ENCODE measurements around the gene TMEM234. TPM values are rescaled to one million over a fixed set of nuclear protein-coding genes. Genes with fewer than 3 reads are reported as not detected.

The TMEM234 gene
- total RNA-seq, 1 experiment from 2014 or later, result 22.2 TPM

DNA sequence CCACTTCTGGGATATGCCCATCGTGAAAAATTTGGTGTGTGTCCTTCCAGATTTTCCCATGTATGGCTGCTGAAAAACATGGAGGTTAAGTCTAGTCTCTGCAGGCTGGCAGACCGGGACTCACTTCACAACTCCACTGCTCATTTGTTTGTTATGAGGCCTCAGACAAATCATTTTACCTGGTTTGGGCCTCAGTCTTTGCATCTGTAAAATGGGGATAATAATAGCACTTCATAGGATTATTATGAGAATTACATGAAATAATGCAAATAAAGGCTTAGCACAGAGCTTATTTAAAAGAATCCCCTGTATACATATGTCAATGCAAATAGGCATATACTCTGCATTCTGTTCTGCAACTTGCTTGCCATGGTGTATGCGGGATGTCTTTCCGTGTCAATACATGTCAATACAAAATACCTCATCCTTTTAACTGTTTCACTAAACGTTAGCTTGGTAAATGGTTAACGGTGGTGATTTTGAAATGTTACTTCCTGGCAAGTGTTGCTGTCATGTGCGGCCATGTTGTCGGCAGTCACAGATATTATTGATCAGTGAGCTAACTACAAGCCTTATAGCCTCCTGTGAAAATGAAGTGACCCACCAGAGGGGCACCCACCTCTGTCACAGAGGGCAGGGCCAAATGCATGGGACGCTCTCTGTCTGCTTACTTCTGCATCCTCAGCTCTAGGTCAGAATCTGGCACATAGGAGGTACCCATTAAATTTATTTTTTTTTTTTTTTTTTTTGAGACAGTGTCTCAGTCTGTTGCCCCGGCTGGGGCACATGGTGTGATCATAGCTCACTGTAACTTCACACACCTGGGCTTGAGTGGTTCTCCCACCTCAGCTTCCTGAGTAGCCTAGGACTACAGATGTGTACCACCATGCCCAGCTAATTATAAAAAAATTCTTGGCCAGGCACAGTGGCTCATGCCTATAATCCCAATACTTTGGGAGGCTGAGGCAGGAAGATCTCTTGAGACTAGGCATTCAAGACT is 33.2 kb upstream of the TMEM234 start:
- intact Hi-C loops (cut with micrococcal nuclease), result no loop called here
- DNase-seq (ENCODE audit: unreplicated experiment), result no peak
- no peaks in the 10 kb centered on the region for H3K9me3 Mint-ChIP-seq (ENCODE audit: unreplicated experiment)
- ChIA-PET CTCF (interaction anchor here (0.6 to 1.0 kb wide), 3 partner anchors 17 to 48 kb away, joined by 3 to 4 read pairs (median 3); partner anchors contain the start of gene HDAC1), POLR2A (interaction anchor here (0.7 kb wide), 1 partner anchor 76 kb away, joined by 4 read pairs; no protein-coding TSS in a partner anchor)
- H3K27me3 Mint-ChIP-seq (ENCODE audit: insufficient read depth, unreplicated experiment), result no peaks in the 10 kb centered on the region
- no peaks in the 10 kb centered on the region for H3K36me3 Mint-ChIP-seq (ENCODE audit: insufficient read depth, unreplicated experiment)
- no peak for TF ChIP-seq CTCF (IDR thresholded peaks at IDR 0.05; ENCODE audit: unreplicated experiment)
- BruUV-seq (replicated peaks), result no TSS peak
- H3K27ac Mint-ChIP-seq (ENCODE audit: low read depth, unreplicated experiment), result no peak overlapping the region
- no peak overlapping the region for H3K4me3 Mint-ChIP-seq (ENCODE audit: unreplicated experiment)
- H3K4me1 Mint-ChIP-seq (ENCODE audit: insufficient read depth, unreplicated experiment), result no peaks in the 10 kb centered on the region

- Mint-ChIP-seq H3K4me3 (ENCODE audit: unreplicated experiment) (no peak within 1 kb of the TSS), H3K27me3 (ENCODE audit: insufficient read depth, unreplicated experiment) (no peaks in the 10 kb centered on the region), H3K9me3 (ENCODE audit: unreplicated experiment) (no peaks in the 10 kb centered on the region), H3K4me1 (ENCODE audit: insufficient read depth, unreplicated experiment) (peaks cover 7% of the 10 kb centered on the region), H3K36me3 (ENCODE audit: insufficient read depth, unreplicated experiment) (no peaks in the 10 kb centered on the region), H3K27ac (ENCODE audit: low read depth, unreplicated experiment) (no peak within 1 kb of the TSS)
- no peak for TF ChIP-seq CTCF (IDR thresholded peaks at IDR 0.05; ENCODE audit: unreplicated experiment)
- ChIA-PET POLR2A (no interaction called here), CTCF (interaction anchor here (0.8 kb wide), 2 partner anchors 10 to 11 kb away, joined by 3 to 4 read pairs; no protein-coding TSS in a partner anchor)
- no TSS peak for BruUV-seq (replicated peaks)
- intact Hi-C loops (cut with micrococcal nuclease), result no loop called here
- no peak for DNase-seq (ENCODE audit: unreplicated experiment)
Measured at GRCh38 chr1:32250893-32251716, 29.0 kb upstream of the TMEM234 start, which contains the start of gene LCK. Gene LCK, plus strand, starts transcription at chr1:32251265. Its CDS starts 23,065 bp downstream, at chr1:32274330.

- no TSS peak for BruUV-seq (replicated peaks)
- H3K9me3 Mint-ChIP-seq (ENCODE audit: unreplicated experiment), result no peaks in the 10 kb centered on the region
- TF ChIP-seq CTCF (IDR thresholded peaks at IDR 0.05; ENCODE audit: unreplicated experiment), result no peak
- ChIA-PET CTCF (interaction anchor here (0.6 to 2.6 kb wide), 4 partner anchors 10 to 34 kb away, joined by 4 to 14 read pairs (median 7); no protein-coding TSS in a partner anchor), POLR2A (no interaction called here)
- no peak overlapping the region for H3K4me3 Mint-ChIP-seq (ENCODE audit: unreplicated experiment)
- intact Hi-C loops (cut with micrococcal nuclease), result no loop called here
- H3K4me1 Mint-ChIP-seq (ENCODE audit: insufficient read depth, unreplicated experiment), result peaks cover 7% of the 10 kb centered on the region
- DNase-seq (ENCODE audit: unreplicated experiment), result no peak
- H3K27ac Mint-ChIP-seq (ENCODE audit: low read depth, unreplicated experiment), result no peak overlapping the region
- H3K36me3 Mint-ChIP-seq (ENCODE audit: insufficient read depth, unreplicated experiment), result no peaks in the 10 kb centered on the region
- H3K27me3 Mint-ChIP-seq (ENCODE audit: insufficient read depth, unreplicated experiment), result no peaks in the 10 kb centered on the region
Measured at GRCh38 chr1:32249831-32250525, 27.8 kb upstream of the TMEM234 start.

Data from MCF 10A (cell line).